ENCODE measurements around the gene TAGLN2. TPM values are rescaled to one million over a fixed set of nuclear protein-coding genes. Genes with fewer than 3 reads are reported as not detected.

TAGLN2 gene
- total RNA-seq, 1 donor from 2014 or later: 160 TPM

- DNase-seq: no peak
- Mint-ChIP-seq H3K4me1 (ENCODE audit: low read depth, unreplicated experiment) (peaks cover 15% of the 10 kb centered on the region), H3K27me3 (ENCODE audit: unreplicated experiment) (no peaks in the 10 kb centered on the region), H3K9me3 (ENCODE audit: unreplicated experiment) (peaks cover 9% of the 10 kb centered on the region), H3K27ac (ENCODE audit: unreplicated experiment) (no peak overlapping the region), H3K4me3 (ENCODE audit: unreplicated experiment) (no peak overlapping the region), H3K36me3 (ENCODE audit: unreplicated experiment) (peaks cover 10% of the 10 kb centered on the region)
- no peak for TF ChIP-seq CTCF (IDR thresholded peaks at IDR 0.05; ENCODE audit: partially characterized antibody, unreplicated experiment)
Measured at GRCh38 chr1:159933347-159933746, 8.0 kb upstream of the TAGLN2 start.

GRCh38 chr1:159932296-159933285 is 7.3 kb upstream of the TAGLN2 start:
- no peak overlapping the region for H3K27ac Mint-ChIP-seq (ENCODE audit: unreplicated experiment)

GRCh38 chr1:159931795-159932173 is 6.5 kb upstream of the TAGLN2 start:
- TF ChIP-seq CTCF (IDR thresholded peaks at IDR 0.05; ENCODE audit: partially characterized antibody, unreplicated experiment): no peak
- Mint-ChIP-seq H3K4me3 (ENCODE audit: unreplicated experiment) (no peak overlapping the region), H3K4me1 (ENCODE audit: low read depth, unreplicated experiment) (peaks cover 16% of the 10 kb centered on the region), H3K27me3 (ENCODE audit: unreplicated experiment) (no peaks in the 10 kb centered on the region), H3K36me3 (ENCODE audit: unreplicated experiment) (peaks cover 10% of the 10 kb centered on the region), H3K9me3 (ENCODE audit: unreplicated experiment) (peaks cover 10% of the 10 kb centered on the region), H3K27ac (ENCODE audit: unreplicated experiment) (no peak overlapping the region)
- DNase-seq: no peak

More at GRCh38 chr1:159932296-159933285, 7.3 kb upstream of the TAGLN2 start:
- Mint-ChIP-seq H3K4me1 (ENCODE audit: low read depth, unreplicated experiment) (peaks cover 16% of the 10 kb centered on the region), H3K4me3 (ENCODE audit: unreplicated experiment) (no peak overlapping the region), H3K9me3 (ENCODE audit: unreplicated experiment) (peaks cover 8% of the 10 kb centered on the region), H3K27me3 (ENCODE audit: unreplicated experiment) (no peaks in the 10 kb centered on the region), H3K36me3 (ENCODE audit: unreplicated experiment) (peaks cover 10% of the 10 kb centered on the region)
- DNase-seq: no peak
- no peak for TF ChIP-seq CTCF (IDR thresholded peaks at IDR 0.05; ENCODE audit: partially characterized antibody, unreplicated experiment)

GRCh38 chr1:159931101-159931794 is 5.9 kb upstream of the TAGLN2 start:
- no peak overlapping the region for H3K27ac Mint-ChIP-seq (ENCODE audit: unreplicated experiment)
- no peak for TF ChIP-seq CTCF (IDR thresholded peaks at IDR 0.05; ENCODE audit: partially characterized antibody, unreplicated experiment)
- peaks cover under 1% of the 10 kb centered on the region for H3K27me3 Mint-ChIP-seq (ENCODE audit: unreplicated experiment)
- H3K4me3 Mint-ChIP-seq (ENCODE audit: unreplicated experiment): no peak overlapping the region
- H3K36me3 Mint-ChIP-seq (ENCODE audit: unreplicated experiment): peaks cover 10% of the 10 kb centered on the region
- H3K9me3 Mint-ChIP-seq (ENCODE audit: unreplicated experiment): peaks cover 8% of the 10 kb centered on the region
- H3K4me1 Mint-ChIP-seq (ENCODE audit: low read depth, unreplicated experiment): peaks cover 19% of the 10 kb centered on the region
- DNase-seq: no peak

All from glutamatergic neuron (in vitro differentiated cells).